Tibial nerve (tissue), 3 donors: ENCODE measurements around the gene BRD7.

Experiments used
- POLR2A ChIP-seq, 2 donors: fragments of 450-650 bp; IDR thresholded peaks; one replicate each; pipeline ENCODE4 v1.6.1; 2017; ENCODE audit warnings: antibody characterized with exemption in 2 of 2, mild to moderate bottlenecking in 2 of 2, moderate library complexity in 2 of 2
- TF ChIP-seq, protein P1 (sequence below), 5 experiments: fragments of 200-600 bp in 3 of 5; fragments of 450-650 bp in 2 of 5; sonication (generic) in 3 of 5; IDR thresholded peaks; one replicate each; pipeline ENCODE4 v1.5.1; 2016 to 2019; ENCODE audit warnings: antibody characterized with exemption in 5 of 5, mild to moderate bottlenecking in 3 of 5, moderate library complexity in 2 of 5

DNA sequence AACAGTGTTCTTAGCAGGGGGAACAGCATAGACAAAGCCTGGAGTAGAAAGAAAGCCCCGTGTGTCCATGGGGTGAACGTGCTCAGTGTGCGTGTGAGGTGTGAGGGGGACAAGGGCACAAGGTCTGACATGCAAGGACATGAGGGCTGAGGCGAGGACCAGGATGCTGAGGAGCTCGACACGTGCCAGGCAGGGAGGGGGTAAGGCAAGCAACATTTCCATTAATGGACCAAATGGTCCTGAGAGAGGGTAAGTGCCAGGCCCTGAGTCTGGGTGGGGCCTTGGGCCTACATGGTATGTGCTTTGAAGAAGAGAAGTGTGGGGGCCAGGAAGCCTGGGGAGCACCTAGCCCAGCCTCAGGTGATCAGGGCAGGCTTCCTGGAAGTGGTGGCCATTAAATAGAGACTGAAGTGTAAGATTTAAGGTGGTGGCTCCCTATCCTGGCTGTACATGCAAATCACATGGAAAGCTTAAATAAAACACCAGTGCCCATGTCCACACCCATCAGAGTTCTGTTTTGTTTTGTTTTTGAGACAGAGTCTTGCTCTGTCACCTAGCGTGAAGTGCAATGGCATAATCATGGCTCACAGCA, 73.2 kb downstream of the BRD7 start:
- TF ChIP-seq, protein P1, sequence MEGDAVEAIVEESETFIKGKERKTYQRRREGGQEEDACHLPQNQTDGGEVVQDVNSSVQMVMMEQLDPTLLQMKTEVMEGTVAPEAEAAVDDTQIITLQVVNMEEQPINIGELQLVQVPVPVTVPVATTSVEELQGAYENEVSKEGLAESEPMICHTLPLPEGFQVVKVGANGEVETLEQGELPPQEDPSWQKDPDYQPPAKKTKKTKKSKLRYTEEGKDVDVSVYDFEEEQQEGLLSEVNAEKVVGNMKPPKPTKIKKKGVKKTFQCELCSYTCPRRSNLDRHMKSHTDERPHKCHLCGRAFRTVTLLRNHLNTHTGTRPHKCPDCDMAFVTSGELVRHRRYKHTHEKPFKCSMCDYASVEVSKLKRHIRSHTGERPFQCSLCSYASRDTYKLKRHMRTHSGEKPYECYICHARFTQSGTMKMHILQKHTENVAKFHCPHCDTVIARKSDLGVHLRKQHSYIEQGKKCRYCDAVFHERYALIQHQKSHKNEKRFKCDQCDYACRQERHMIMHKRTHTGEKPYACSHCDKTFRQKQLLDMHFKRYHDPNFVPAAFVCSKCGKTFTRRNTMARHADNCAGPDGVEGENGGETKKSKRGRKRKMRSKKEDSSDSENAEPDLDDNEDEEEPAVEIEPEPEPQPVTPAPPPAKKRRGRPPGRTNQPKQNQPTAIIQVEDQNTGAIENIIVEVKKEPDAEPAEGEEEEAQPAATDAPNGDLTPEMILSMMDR (IDR thresholded peaks at IDR 0.05) = no peak
- no peak for TF ChIP-seq POLR2A (IDR thresholded peaks at IDR 0.05)
